Naive thymus-derived CD4-positive, alpha-beta T cell (primary cell): Measurements from ENCODE around the gene REEP2. TPM values are rescaled to one million over a fixed set of nuclear protein-coding genes. Genes with fewer than 3 reads are reported as not detected.

Experiments used
- ATAC-seq: fragments of 150-1000 bp; cut with Tn5 transposase; 2 replicates; pipeline ENCODE4 v1.10.0; 2021; ENCODE audit warnings: mild to moderate bottlenecking, moderate library complexity
- CTCF ChIA-PET: fragments of 350-600 bp; sonication (Branson Sonifier 250); formaldehyde crosslinking; loops from one replicate; lab custom pipeline; 2021; ENCODE audit warnings: antibody characterized with exemption; lab: Charles Lee
- POLR2A ChIA-PET: fragments of 350-600 bp; sonication (Branson Sonifier 250); formaldehyde crosslinking; loops from one replicate; lab custom pipeline; 2021; ENCODE audit warnings: antibody characterized with exemption, inconsistent platforms; lab: Charles Lee
- DNase-seq, 9 donors: peaks; one replicate each; pipeline versions ENCODE4 v3.0.0 to v3.0.0-alpha.2; 2020 to 2022; ENCODE audit warnings: mixed read lengths in 1 of 9
- H3K27ac ChIP-seq: one replicate; pipeline ENCODE4 v1.7.0; 2013; ENCODE audit warnings: mild to moderate bottlenecking, low read depth, low read length, moderate library complexity
- H3K27me3 ChIP-seq, 2 donors: one replicate each; pipeline ENCODE4 v1.7.0; 2013; ENCODE audit warnings: low read length in 2 of 2, mild to moderate bottlenecking in 2 of 2, moderate library complexity in 2 of 2; ENCODE audit not compliant: control insufficient read depth in 2 of 2, insufficient read depth in 2 of 2
- H3K36me3 ChIP-seq, 3 experiments: 1 replicate in 2 of 3; 2 replicates in 1 of 3; pipeline ENCODE4 v1.7.0; 2013; ENCODE audit warnings: low read length in 3 of 3, mild to moderate bottlenecking in 3 of 3, moderate library complexity in 1 of 3; ENCODE audit not compliant: insufficient read depth in 3 of 3, control insufficient read depth in 2 of 3
- H3K4me1 ChIP-seq, 2 donors: one replicate each; pipeline ENCODE4 v1.7.0; 2013; ENCODE audit warnings: low read length in 2 of 2, mild to moderate bottlenecking in 2 of 2, moderate library complexity in 1 of 2; ENCODE audit not compliant: control insufficient read depth in 2 of 2, insufficient read depth in 2 of 2
- H3K4me3 ChIP-seq: 2 replicates; pipeline ENCODE4 v1.7.0; 2013; ENCODE audit warnings: mild to moderate bottlenecking, low read length
- H3K9me3 ChIP-seq, 3 experiments: 1 replicate in 2 of 3; 2 replicates in 1 of 3; pipeline ENCODE4 v1.7.0; 2013; ENCODE audit warnings: low read length in 3 of 3; ENCODE audit not compliant: control insufficient read depth in 2 of 3
- H3K27ac Mint-ChIP-seq, 9 donors: one replicate each; pipeline ENCODE4 v1.8.0; 2020 to 2022; ENCODE audit warnings: mixed read lengths in 9 of 9, mild to moderate bottlenecking in 8 of 9, moderate library complexity in 5 of 9, inconsistent platforms in 2 of 9
- H3K27me3 Mint-ChIP-seq, 5 donors: one replicate each; pipeline ENCODE4 v1.8.0; 2021 to 2022; ENCODE audit warnings: mixed read lengths in 5 of 5, mild to moderate bottlenecking in 1 of 5
- H3K36me3 Mint-ChIP-seq, 5 donors: one replicate each; pipeline ENCODE4 v1.8.0; 2020 to 2022; ENCODE audit warnings: mixed read lengths in 5 of 5, mild to moderate bottlenecking in 3 of 5, inconsistent platforms in 1 of 5
- H3K4me1 Mint-ChIP-seq, 7 donors: one replicate each; pipeline ENCODE4 v1.8.0; 2020 to 2022; ENCODE audit warnings: mixed read lengths in 7 of 7, mild to moderate bottlenecking in 3 of 7, inconsistent platforms in 1 of 7
- H3K4me3 Mint-ChIP-seq, 10 donors: one replicate each; pipeline ENCODE4 v1.8.0; 2020 to 2022; ENCODE audit warnings: mild to moderate bottlenecking in 10 of 10, mixed read lengths in 10 of 10, moderate library complexity in 6 of 10, inconsistent platforms in 2 of 10
- H3K9me3 Mint-ChIP-seq, 11 donors: one replicate each; pipeline ENCODE4 v1.8.0; 2020 to 2022; ENCODE audit warnings: mixed read lengths in 11 of 11, mild to moderate bottlenecking in 4 of 11, inconsistent platforms in 1 of 11, moderate library complexity in 1 of 11
- intact Hi-C, 2 donors: fragments of 100-400 bp; cut with micrococcal nuclease; formaldehyde crosslinking; loops; one replicate each; pipeline ENCODE4 v1.15.1; 2023
- polyA plus RNA-seq, 2 donors: library from polyadenylated mRNA; unstranded; fragments of 300-500 nt; fragmentation: Illumina TruSeq; gene quantifications; one replicate each; pipeline ENCODE4 v1.2.3, GENCODE V29; 2021
- total RNA-seq, 6 experiments: library from RNA in 5 of 6; stranded (reverse) in 5 of 6; gene quantifications; 1 replicate in 5 of 6; 2 replicates in 1 of 6; pipeline ENCODE4 v1.2.3 and lab custom pipeline; 2021 to 2026

REEP2 gene
- total and polyA plus RNA-seq, 7 experiments from 2014 or later = 0.94 to 1.2 TPM; not detected in 5

GRCh38 chr5:138490648-138491283 lies 51.9 kb downstream of the REEP2 start:
- ChIA-PET CTCF (no interaction called here), POLR2A (interaction anchor here (0.6 to 2.4 kb wide), 3 partner anchors 25 to 1360 kb away, joined by 3 to 15 read pairs (median 4); partner anchors contain the start of gene EGR1)
- Histone ChIP-seq H3K9me3 (no peaks in the 10 kb centered on the region), H3K4me1 (peaks cover 13 to 14% of the 10 kb centered on the region in 2 donors), H3K27ac (no peak overlapping the region), H3K27me3 (peaks cover 0 to 6% of the 10 kb centered on the region in 2 donors), H3K36me3 (no peaks in the 10 kb centered on the region), H3K4me3 (no peak overlapping the region)
- Mint-ChIP-seq H3K9me3 (no peaks in the 10 kb centered on the region), H3K4me3 (peak overlapping the region; percentile 20 to 74 (median 59)), H3K36me3 (no peaks in the 10 kb centered on the region), H3K4me1 (peaks cover 8 to 21% (median 13%) of the 10 kb centered on the region in 7 donors), H3K27ac (peak overlapping the region in 2 of 9 donors; percentile 8 to 25), H3K27me3 (peaks cover 0 to 41% (median 5%) of the 10 kb centered on the region in 5 donors)
- no peak for ATAC-seq
- intact Hi-C loops = no loop called here
- no peak for DNase-seq

GRCh38 chr5:138491284-138491648 lies 52.4 kb downstream of the REEP2 start:
- H3K4me3 ChIP-seq = peak overlapping the region; percentile 57
- ATAC-seq (no peak), DNase-seq (no peak)
- Mint-ChIP-seq H3K9me3 (no peaks in the 10 kb centered on the region), H3K27me3 (peaks cover 0 to 41% (median 5%) of the 10 kb centered on the region in 5 donors), H3K36me3 (no peaks in the 10 kb centered on the region), H3K27ac (peak overlapping the region in 1 of 9 donors; percentile 8), H3K4me1 (peaks cover 8 to 21% (median 13%) of the 10 kb centered on the region in 7 donors), H3K4me3 (peak overlapping the region; percentile 34 to 74 (median 58))
- POLR2A ChIA-PET = interaction anchor here (2.4 kb wide), 1 partner anchor 26 kb away, joined by 15 read pairs; the partner anchor contains the start of gene EGR1
- peaks cover 0 to 6% of the 10 kb centered on the region in 2 donors for H3K27me3 ChIP-seq
- peaks cover 13 to 14% of the 10 kb centered on the region in 2 donors for H3K4me1 ChIP-seq
- CTCF ChIA-PET = no interaction called here
- H3K9me3 ChIP-seq = no peaks in the 10 kb centered on the region
- intact Hi-C loops = no loop called here
- no peak overlapping the region for H3K27ac ChIP-seq
- no peaks in the 10 kb centered on the region for H3K36me3 ChIP-seq

DNA sequence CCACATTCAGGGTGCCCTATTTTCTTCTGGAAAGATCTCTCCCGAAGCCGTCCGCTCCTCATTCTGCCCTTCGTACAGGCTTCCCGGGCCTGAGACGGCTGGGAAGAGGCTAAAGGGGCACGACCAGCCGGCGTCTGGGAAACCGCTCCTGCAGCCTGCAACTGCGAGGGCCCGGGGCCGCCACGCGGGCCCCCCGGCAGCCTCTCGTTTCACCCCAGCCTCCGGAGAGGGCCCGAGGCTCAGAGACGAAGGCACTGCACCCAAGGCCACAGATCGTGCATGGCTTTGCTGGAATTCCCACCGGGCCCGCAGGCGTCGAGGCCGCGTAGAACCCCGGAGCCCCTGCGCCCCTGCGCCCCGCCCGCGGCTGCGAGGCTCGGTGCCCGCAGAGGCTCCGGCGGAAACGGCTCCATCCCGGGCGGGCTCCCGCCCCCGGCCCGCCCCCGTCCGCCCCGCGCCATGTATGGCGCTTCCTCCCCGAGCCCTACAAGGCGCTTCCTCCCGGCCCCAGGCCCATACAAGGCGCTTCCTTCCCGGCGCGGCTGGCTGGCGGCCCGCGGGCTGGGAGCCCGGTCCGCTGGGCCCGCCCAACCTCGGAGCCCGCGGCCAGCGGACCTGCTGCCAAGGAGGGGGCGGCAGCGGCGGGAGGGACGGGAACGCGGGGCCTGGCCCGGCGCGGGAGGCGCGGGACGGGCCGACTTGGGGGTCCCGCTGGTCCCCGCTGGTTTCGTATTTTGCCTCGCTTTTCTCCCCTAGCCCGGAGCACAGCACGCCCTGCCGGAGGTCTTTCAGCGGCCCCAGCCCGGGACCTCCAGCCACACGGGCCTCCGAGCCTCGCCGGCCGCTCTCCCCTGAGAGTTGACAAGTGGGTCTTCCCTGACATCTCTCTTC lies 53.1 kb downstream of the REEP2 start:
- Histone ChIP-seq H3K4me1 (peaks cover 13 to 14% of the 10 kb centered on the region in 2 donors), H3K27me3 (peaks cover 0 to 6% of the 10 kb centered on the region in 2 donors), H3K27ac (peak overlapping the region; percentile 37), H3K4me3 (peak overlapping the region; percentile 69), H3K9me3 (no peaks in the 10 kb centered on the region), H3K36me3 (no peaks in the 10 kb centered on the region)
- ChIA-PET CTCF (interaction anchor here (1.1 to 1.2 kb wide), 2 partner anchors 28 to 42 kb away, joined by 3 to 5 read pairs; no protein-coding TSS in a partner anchor), POLR2A (interaction anchor here (1.0 to 1.7 kb wide), 2 partner anchors 27 to 33 kb away, joined by 4 to 16 read pairs; partner anchors contain the start of gene EGR1)
- peaks cover 8 to 21% (median 13%) of the 10 kb centered on the region in 7 donors for H3K4me1 Mint-ChIP-seq
- intact Hi-C loops = loop anchor here (1.0 kb wide), 7 partner anchors 27 to 279 kb away; partner anchors contain the start of genes EGR1 (in 2 of the 2), ETF1 (in 2 of the 2), CDC23 (in 1 of the 2) and HSPA9 (in 1 of the 2)
- peaks cover 0 to 38% (median 5%) of the 10 kb centered on the region in 5 donors for H3K27me3 Mint-ChIP-seq
- H3K9me3 Mint-ChIP-seq = no peaks in the 10 kb centered on the region
- peak overlapping the region; percentile 76 to 97 (median 92) for H3K4me3 Mint-ChIP-seq
- H3K27ac Mint-ChIP-seq = peak overlapping the region in 7 of 9 donors; percentile 40 to 90 (median 67)
- ATAC-seq (peak; percentile 99), DNase-seq (peak; percentile 66 to 87 (median 81))
- H3K36me3 Mint-ChIP-seq = no peaks in the 10 kb centered on the region

- Histone ChIP-seq H3K36me3 (no peaks in the 10 kb centered on the region), H3K27ac (peak overlapping the region; percentile 37), H3K4me1 (peaks cover 13 to 14% of the 10 kb centered on the region in 2 donors), H3K27me3 (peaks cover 0 to 6% of the 10 kb centered on the region in 2 donors), H3K9me3 (no peaks in the 10 kb centered on the region), H3K4me3 (peak overlapping the region; percentile 69)
- H3K9me3 Mint-ChIP-seq = no peaks in the 10 kb centered on the region
- peaks cover 0 to 40% (median 5%) of the 10 kb centered on the region in 5 donors for H3K27me3 Mint-ChIP-seq
- intact Hi-C loops = loop anchor here (1.0 kb wide), 7 partner anchors 27 to 279 kb away; partner anchors contain the start of genes EGR1 (in 2 of the 2), ETF1 (in 2 of the 2), CDC23 (in 1 of the 2) and HSPA9 (in 1 of the 2)
- peak overlapping the region; percentile 76 to 97 (median 92) for H3K4me3 Mint-ChIP-seq
- CTCF ChIA-PET = interaction anchor here (0.5 to 1.2 kb wide), 3 partner anchors 28 to 326 kb away, joined by 3 to 5 read pairs (median 3); no protein-coding TSS in a partner anchor
- ATAC-seq = no peak
- H3K4me1 Mint-ChIP-seq = peaks cover 8 to 21% (median 13%) of the 10 kb centered on the region in 7 donors
- POLR2A ChIA-PET = interaction anchor here (0.6 to 1.7 kb wide), 5 partner anchors 25 to 42 kb away, joined by 3 to 16 read pairs (median 5); partner anchors contain the start of gene EGR1
- no peak for DNase-seq
- no peaks in the 10 kb centered on the region for H3K36me3 Mint-ChIP-seq
- peak overlapping the region in 8 of 9 donors; percentile 40 to 90 (median 72) for H3K27ac Mint-ChIP-seq
These were observed 53.7 kb downstream of the REEP2 start for GRCh38 chr5:138492560-138493045.

- no peak for ATAC-seq
- ChIA-PET CTCF (interaction anchor here (0.8 to 1.6 kb wide), 2 partner anchors 30 to 40 kb away, joined by 3 to 5 read pairs; partner anchors contain the start of gene EGR1), POLR2A (no interaction called here)
- Mint-ChIP-seq H3K4me3 (peak overlapping the region in 1 of 10 donors; percentile 81), H3K27me3 (peaks cover 0 to 24% (median under 1%) of the 10 kb centered on the region in 5 donors), H3K27ac (no peak overlapping the region), H3K4me1 (peaks cover 8 to 21% (median 11%) of the 10 kb centered on the region in 7 donors), H3K36me3 (no peaks in the 10 kb centered on the region), H3K9me3 (no peaks in the 10 kb centered on the region)
- H3K9me3 ChIP-seq = no peaks in the 10 kb centered on the region
- H3K27ac ChIP-seq = no peak overlapping the region
- H3K4me3 ChIP-seq = no peak overlapping the region
- no peaks in the 10 kb centered on the region for H3K36me3 ChIP-seq
- H3K4me1 ChIP-seq = peaks cover 13 to 14% of the 10 kb centered on the region in 2 donors
- intact Hi-C loops = no loop called here
- peaks cover 0 to 6% of the 10 kb centered on the region in 2 donors for H3K27me3 ChIP-seq
- no peak for DNase-seq
These were observed 56.5 kb downstream of the REEP2 start for GRCh38 chr5:138495351-138495750.
